ENCODE results near the gene MUC15. TPM values are rescaled to one million over a fixed set of nuclear protein-coding genes. Genes with fewer than 3 reads are reported as not detected.

The MUC15 gene
- total and polyA plus RNA-seq, 2 of the 8 experiments (the other 6 are each of a cell fraction or from before 2014, with no cell fraction given) = not detected

DNA sequence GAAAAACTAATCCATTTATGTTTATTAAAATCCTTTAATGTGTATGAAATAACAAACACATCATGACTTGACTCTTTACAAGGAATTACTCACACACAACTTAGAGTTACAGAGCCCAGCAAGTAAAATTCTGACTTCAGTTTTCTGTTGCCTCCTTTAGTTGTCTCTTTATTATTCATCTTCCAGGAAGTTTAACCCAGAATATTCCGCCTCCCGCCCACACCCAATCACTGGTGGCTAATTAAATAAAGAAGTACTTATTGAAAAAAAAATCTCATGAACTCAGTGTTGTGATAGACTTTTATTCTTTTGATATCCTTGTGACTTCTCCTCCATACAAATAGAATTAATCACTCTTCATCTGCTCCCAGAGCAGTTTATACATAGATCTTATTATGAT lies 61.9 kb downstream of the MUC15 start:
- Histone ChIP-seq H2BK5ac (ENCODE audit: low read depth, low read length) (no peak overlapping the region), H3K4ac (replicated peaks; ENCODE audit: insufficient read length, low read depth, low read length) (no peak overlapping the region), H3K18ac (ENCODE audit: extremely low read depth, low read length) (no peak overlapping the region), H3K27me3 (replicated peaks in 1 of 4; ENCODE audit: control insufficient read depth in 3 of 4, extremely low read depth in 1 of 4, insufficient read depth in 3 of 4, low read length in 3 of 4) (no peaks in the 10 kb centered on the region), H4K5ac (ENCODE audit: insufficient read length, low read depth, low read length) (no peak overlapping the region), H2BK20ac (ENCODE audit: low read length) (no peak overlapping the region), H3K36me3 (ENCODE audit: control insufficient read depth in 2 of 4, insufficient read depth in 4 of 4, low read length in 3 of 4) (no peaks in the 10 kb centered on the region), H2BK15ac (ENCODE audit: low read length) (no peak overlapping the region), H3K56ac (replicated peaks; ENCODE audit: insufficient read length, low read depth, low read length) (no peak overlapping the region), H3K9me3 (ENCODE audit: insufficient read depth in 2 of 2, low read depth in 1 of 2, low read length in 1 of 2) (no peaks in the 10 kb centered on the region), H2BK12ac (ENCODE audit: low read depth, low read length) (no peak overlapping the region), H2AK5ac (ENCODE audit: low read depth, low read length) (no peak overlapping the region), H3K27ac (ENCODE audit: low read depth, low read length) (no peak overlapping the region), H3K23ac (ENCODE audit: insufficient read length) (no peak overlapping the region), H3K14ac (ENCODE audit: insufficient read length) (no peak overlapping the region), H4K8ac (ENCODE audit: extremely low read depth, insufficient read depth, low read length) (no peak overlapping the region), H3K4me1 (replicated peaks in 1 of 4; ENCODE audit: control insufficient read depth in 3 of 4, insufficient read depth in 4 of 4, low read length in 3 of 4) (no peaks in the 10 kb centered on the region), H3K4me2 (ENCODE audit: insufficient read depth in 1 of 2, low read depth in 2 of 2, low read length in 2 of 2) (no peak overlapping the region), H3K9ac (replicated peaks in 1 of 4; ENCODE audit: extremely low read depth in 1 of 4, low read depth in 3 of 4, low read length in 3 of 4) (no peak overlapping the region), H3K23me2 (ENCODE audit: low read depth, low read length) (no peaks in the 10 kb centered on the region), H3K4me3 (ENCODE audit: extremely low read depth in 1 of 4, insufficient read depth in 2 of 4, low read depth in 3 of 4, low read length in 4 of 4) (no peak overlapping the region), H2AFZ (ENCODE audit: low read length) (no peak overlapping the region), H4K91ac (replicated peaks; ENCODE audit: insufficient read length, low read length) (no peak overlapping the region), H3K79me1 (ENCODE audit: low read depth, low read length) (no peaks in the 10 kb centered on the region), H2BK120ac (replicated peaks; ENCODE audit: low read depth, low read length) (no peak overlapping the region), H3K79me2 (ENCODE audit: control insufficient read depth in 1 of 2, insufficient read depth in 2 of 2, low read length in 2 of 2) (no peaks in the 10 kb centered on the region), H4K20me1 (replicated peaks in 1 of 2; ENCODE audit: control insufficient read depth in 1 of 2, insufficient read depth in 2 of 2, low read length in 2 of 2) (no peaks in the 10 kb centered on the region)
- POLR2A ChIA-PET (ENCODE audit: partially characterized antibody) = no interaction called here
- TF ChIP-seq SIN3A (conservative IDR thresholded peaks at IDR 0.05 in 1 of 2, IDR thresholded peaks at IDR 0.05 in 1 of 2; ENCODE audit: low read depth in 1 of 2, low read length in 2 of 2) = no peak
- no peak for TF ChIP-seq SAP30 (IDR thresholded peaks at IDR 0.05; ENCODE audit: insufficient read depth, insufficient replicate concordance, low read length)
- TF ChIP-seq SIRT6 (IDR thresholded peaks at IDR 0.05; ENCODE audit: low read length) = no peak
- TF ChIP-seq GTF2F1 (IDR thresholded peaks at IDR 0.05; ENCODE audit: borderline replicate concordance, low read depth, low read length) = no peak
- WGBS, 2 experiments (ENCODE audit: extremely low coverage in 1 of 2, insufficient coverage in 1 of 2, insufficient read length in 1 of 2, insufficient replicate concordance in 2 of 2, low coverage in 1 of 2, low lambda C conversion rate in 2 of 2, missing lambda C conversion rate in 1 of 2) = 80% methylated on average over 2 of the region's 2 CpGs; no CpG with 5 or more reads in 1 of the 2 experiments
- no peak for FAIRE-seq
- DNase-seq (ENCODE audit: low read depth in 1 of 2, low spot score in 2 of 2) = no peak
- CTCF ChIA-PET (ENCODE audit: partially characterized antibody) = interaction anchor here (1.5 to 2.0 kb wide), 2 partner anchors 13 to 15 kb away, joined by 5 to 6 read pairs; no protein-coding TSS in a partner anchor
